Measurements from ENCODE around the gene SNX9. TPM values are rescaled to one million over a fixed set of nuclear protein-coding genes. Genes with fewer than 3 reads are reported as not detected.

Gene SNX9
- total RNA-seq, 1 experiment from 2014 or later = 31.3 TPM

- Histone ChIP-seq H3K23ac (ENCODE audit: insufficient read length, low read depth, low read length) (no peak overlapping the region), H2BK120ac (ENCODE audit: low read depth, low read length, poor library complexity, severe bottlenecking) (no peak overlapping the region), H2BK5ac (ENCODE audit: insufficient read length, low read length) (no peak overlapping the region), H3K79me2 (ENCODE audit: insufficient read depth, low read length) (no peaks in the 10 kb centered on the region), H3K4ac (ENCODE audit: low read depth, low read length) (no peak overlapping the region), H3K27me3 (ENCODE audit: insufficient read depth, low read length) (no peaks in the 10 kb centered on the region), H4K5ac (ENCODE audit: insufficient read length, low read depth, low read length) (no peak overlapping the region), H3K9ac (ENCODE audit: extremely low read depth, insufficient read length, low read length) (no peak overlapping the region), H3K4me1 (ENCODE audit: insufficient read depth, low read length) (peaks cover 3% of the 10 kb centered on the region; the same call in 1 of the 2 replicates), H4K8ac (replicated peaks; ENCODE audit: insufficient read length, low read depth, low read length) (no peak overlapping the region), H4K91ac (ENCODE audit: insufficient read length, low read depth, low read length) (no peak overlapping the region), H3K79me1 (ENCODE audit: insufficient read depth, low read depth, low read length, poor library complexity, severe bottlenecking) (no peaks in the 10 kb centered on the region), H3K14ac (ENCODE audit: insufficient read depth, low read length) (no peak overlapping the region), H3K4me2 (ENCODE audit: insufficient read depth, insufficient read length, low read length) (no peak overlapping the region), H2AK5ac (ENCODE audit: insufficient read length, low read length) (no peak overlapping the region), H4K20me1 (ENCODE audit: control insufficient read depth, insufficient read depth, insufficient read length) (no peaks in the 10 kb centered on the region), H3T11ph (ENCODE audit: low read length) (no peak overlapping the region), H2AFZ (ENCODE audit: low read length) (no peak overlapping the region), H2BK20ac (ENCODE audit: low read depth, low read length, poor library complexity, severe bottlenecking) (no peak overlapping the region), H3K23me2 (ENCODE audit: insufficient read length, low read depth, low read length, poor library complexity, severe bottlenecking) (no peaks in the 10 kb centered on the region), H3K56ac (ENCODE audit: insufficient read length, low read depth, low read length) (no peak overlapping the region), H2BK12ac (ENCODE audit: insufficient read length, low read depth, low read length) (no peak overlapping the region), H2BK15ac (ENCODE audit: low read depth, low read length) (no peak overlapping the region), H3K27ac (ENCODE audit: insufficient read length, low read depth, low read length) (no peak overlapping the region), H3K18ac (ENCODE audit: insufficient read length, low read depth, low read length) (no peak overlapping the region), H3K9me3 (ENCODE audit: control insufficient read depth, low read depth, low read length) (no peaks in the 10 kb centered on the region)
- no CpG with 5 or more reads among the region's 3 CpGs for WGBS (ENCODE audit: extremely low coverage, insufficient read length, low lambda C conversion rate)
- Mint-ChIP-seq H3K27me3 (ENCODE audit: low read depth) (peaks cover 14% of the 10 kb centered on the region), H3K9me3 (peaks cover 10 to 13% of the 10 kb centered on the region in 2 experiments), H3K4me3 (no peak overlapping the region), H3K4me1 (peaks cover 19% of the 10 kb centered on the region in 2 experiments), H3K36me3 (ENCODE audit: insufficient read depth in 1 of 3, low read depth in 3 of 3) (peaks cover 6 to 8% (median 7%) of the 10 kb centered on the region in 3 experiments; a peak in 5 of 7 replicates), H3K27ac (no peak overlapping the region)
- no peak for DNase-seq
- TF ChIP-seq CTCF (conservative IDR thresholded peaks at IDR 0.05) = no peak
Observed at GRCh38 chr6:157775376-157775775, 47.7 kb upstream of the SNX9 start.

All from H9 (cell line).